HepG2 (cell line): ENCODE measurements around the gene MSX2. TPM values are rescaled to one million over a fixed set of nuclear protein-coding genes. Genes with fewer than 3 reads are reported as not detected.

Experiments
- ARID4A ChIP-seq: sonication (generic); formaldehyde crosslinking; IDR thresholded peaks from 2 replicates; pipeline ENCODE4 v1.5.0; 2020; ENCODE audit warnings: mild to moderate bottlenecking, missing genetic modification reagents, borderline replicate concordance
- HNF4G ChIP-seq, 2 experiments: sonication (generic) in 1 of 2; formaldehyde crosslinking in 1 of 2; IDR thresholded peaks; 2 replicates each; pipeline versions ENCODE4 v1.4.0 to v1.6.1; 2011 to 2020; ENCODE audit warnings: borderline replicate concordance in 2 of 2, low read depth in 2 of 2, mild to moderate bottlenecking in 2 of 2, low read length in 1 of 2, missing genetic modification reagents in 1 of 2, moderate library complexity in 1 of 2
- KAT8 ChIP-seq: IDR thresholded peaks from 2 replicates; pipeline ENCODE4 v1.6.1; 2016; ENCODE audit warnings: missing genetic modification reagents, missing compliant biosample characterization
- MTA1 ChIP-seq: sonication (generic); formaldehyde crosslinking; IDR thresholded peaks from 2 replicates; pipeline ENCODE4 v1.4.0; 2020; ENCODE audit warnings: missing genetic modification reagents, mild to moderate bottlenecking, borderline replicate concordance
- THYN1 ChIP-seq: sonication (generic); formaldehyde crosslinking; IDR thresholded peaks from 2 replicates; pipeline ENCODE4 v1.8.1; 2023; ENCODE audit warnings: low read depth, mild to moderate bottlenecking, moderate library complexity, missing genetic modification reagents, borderline replicate concordance
- ZFP1 ChIP-seq: IDR thresholded peaks from 2 replicates; pipeline ENCODE4 v1.6.1; 2016
- ZNF891 ChIP-seq: sonication (generic); formaldehyde crosslinking; IDR thresholded peaks from 2 replicates; pipeline ENCODE4 v1.5.0; 2020; ENCODE audit warnings: mild to moderate bottlenecking, missing genetic modification reagents
- polyA plus RNA-seq, 8 experiments: library from polyadenylated mRNA; depleted of rRNA in 3 of 8; stranded (reverse) in 7 of 8; unstranded in 1 of 8; fragments of >200 nt; fragmentation: Illumina TruSeq in 4 of 8; extraction: Trizol in 4 of 8; gene quantifications; 2 replicates each; pipeline versions ENCODE4 v1.2.1 to v1.2.3, GENCODE V29; 2011 to 2016; ENCODE audit warnings: low read depth in 4 of 8, missing spikeins in 1 of 8, mixed read lengths in 1 of 8; ENCODE audit not compliant: insufficient read depth in 1 of 8
- total RNA-seq, 5 experiments: library from RNA; depleted of rRNA; stranded (reverse); fragments of >200 nt; fragmentation: Illumina TruSeq; extraction: Trizol; gene quantifications; 2 replicates each; pipeline ENCODE4 v1.2.3, GENCODE V29; 2016; ENCODE audit warnings: low read depth in 1 of 5

MSX2 gene
- total and polyA plus RNA-seq, 2 of the 13 experiments (the other 11 are each of a cell fraction or from before 2014, with no cell fraction given): not detected

- TF ChIP-seq ARID4A (CRISPR knock-in tag): no peak
- no peak for TF ChIP-seq KAT8 (CRISPR knock-in tag)
- TF ChIP-seq THYN1: no peak
- TF ChIP-seq ZFP1: no peak
- TF ChIP-seq HNF4G (IDR thresholded peaks at IDR 0.05; ENCODE audit: borderline replicate concordance, low read depth, low read length): no peak
- no peak for TF ChIP-seq HNF4G (CRISPR knock-in tag; IDR thresholded peaks at IDR 0.05; ENCODE audit: borderline replicate concordance, low read depth)
- TF ChIP-seq MTA1: no peak
- TF ChIP-seq ZNF891: no peak
These were observed 3.7 kb downstream of the MSX2 start (continued) for GRCh38 chr5:174727794-174728680.
